Measurements from ENCODE around the gene SLC35C1. TPM values are rescaled to one million over a fixed set of nuclear protein-coding genes. Genes with fewer than 3 reads are reported as not detected.

The SLC35C1 gene
- total RNA-seq, 1 donor from 2014 or later, result 8.6 TPM

- Mint-ChIP-seq H3K9me3 (no peaks in the 10 kb centered on the region), H3K4me1 (peaks cover 60% of the 10 kb centered on the region), H3K4me3 (no peak overlapping the region), H3K36me3 (ENCODE audit: low read depth) (peaks cover 26% of the 10 kb centered on the region), H3K27me3 (no peaks in the 10 kb centered on the region), H3K27ac (no peak overlapping the region)
- no peak for ATAC-seq (ENCODE audit: low read depth)
- intact Hi-C loops (cut with micrococcal nuclease), result no loop called here
- POLR2A ChIA-PET, result interaction anchor here (1.2 kb wide), 1 partner anchor 85 kb away, joined by 3 read pairs; no protein-coding TSS in a partner anchor
- CTCF ChIA-PET, result interaction anchor here (1.6 kb wide), 1 partner anchor 9 kb away, joined by 4 read pairs; no protein-coding TSS in a partner anchor
- no peak for DNase-seq
- no peak for TF ChIP-seq CTCF (IDR thresholded peaks at IDR 0.05)
Observed at GRCh38 chr11:45851228-45851627, 46.3 kb downstream of the SLC35C1 start.

- H3K4me1 Mint-ChIP-seq, result peaks cover 51% of the 10 kb centered on the region
- no peaks in the 10 kb centered on the region for H3K27me3 Mint-ChIP-seq
- ChIA-PET CTCF (interaction anchor here (0.9 to 1.6 kb wide), 2 partner anchors 10 to 154 kb away, joined by 3 to 4 read pairs; no protein-coding TSS in a partner anchor), POLR2A (no interaction called here)
- no peaks in the 10 kb centered on the region for H3K9me3 Mint-ChIP-seq
- ATAC-seq (ENCODE audit: low read depth), result no peak
- H3K4me3 Mint-ChIP-seq, result peak overlapping the region; percentile 56
- H3K36me3 Mint-ChIP-seq (ENCODE audit: low read depth), result peaks cover 32% of the 10 kb centered on the region
- peak overlapping the region; percentile 85 for H3K27ac Mint-ChIP-seq
- no peak for DNase-seq
- no peak for TF ChIP-seq CTCF (IDR thresholded peaks at IDR 0.05)
- intact Hi-C loops (cut with micrococcal nuclease), result no loop called here
Observed at GRCh38 chr11:45852018-45852711, 47.2 kb downstream of the SLC35C1 start.

GRCh38 chr11:45852712-45853101 is 47.8 kb downstream of the SLC35C1 start:
- Mint-ChIP-seq H3K4me1 (peaks cover 51% of the 10 kb centered on the region), H3K27me3 (no peaks in the 10 kb centered on the region), H3K36me3 (ENCODE audit: low read depth) (peaks cover 37% of the 10 kb centered on the region), H3K4me3 (peak overlapping the region; percentile 56), H3K27ac (peak overlapping the region; percentile 85), H3K9me3 (no peaks in the 10 kb centered on the region)
- ATAC-seq (ENCODE audit: low read depth) (peak; percentile 35), DNase-seq (no peak)
- POLR2A ChIA-PET, result no interaction called here
- no peak for TF ChIP-seq CTCF (IDR thresholded peaks at IDR 0.05)
- CTCF ChIA-PET, result no interaction called here
- intact Hi-C loops (cut with micrococcal nuclease), result loop anchor here (1.0 kb wide), 1 partner anchor 81 kb away; no protein-coding TSS in a partner anchor

GRCh38 chr11:45853332-45854219 is 48.6 kb downstream of the SLC35C1 start:
- Mint-ChIP-seq H3K27ac (no peak overlapping the region), H3K4me1 (peaks cover 44% of the 10 kb centered on the region), H3K9me3 (no peaks in the 10 kb centered on the region), H3K27me3 (no peaks in the 10 kb centered on the region), H3K36me3 (ENCODE audit: low read depth) (peaks cover 45% of the 10 kb centered on the region), H3K4me3 (no peak overlapping the region)
- intact Hi-C loops (cut with micrococcal nuclease), result loop anchor here (1.0 kb wide), 1 partner anchor 82 kb away; no protein-coding TSS in a partner anchor
- ATAC-seq (ENCODE audit: low read depth), result no peak
- TF ChIP-seq CTCF (IDR thresholded peaks at IDR 0.05), result no peak
- CTCF ChIA-PET, result no interaction called here
- POLR2A ChIA-PET, result no interaction called here
- no peak for DNase-seq

GRCh38 chr11:45855308-45855707 is 50.4 kb downstream of the SLC35C1 start:
- peaks cover 33% of the 10 kb centered on the region for H3K4me1 Mint-ChIP-seq
- H3K27me3 Mint-ChIP-seq, result no peaks in the 10 kb centered on the region
- ATAC-seq (ENCODE audit: low read depth) (no peak), DNase-seq (no peak)
- H3K36me3 Mint-ChIP-seq (ENCODE audit: low read depth), result peaks cover 57% of the 10 kb centered on the region
- ChIA-PET CTCF (no interaction called here), POLR2A (interaction anchor here (0.6 kb wide), 1 partner anchor 25 kb away, joined by 9 read pairs; no protein-coding TSS in a partner anchor)
- intact Hi-C loops (cut with micrococcal nuclease), result no loop called here
- H3K4me3 Mint-ChIP-seq, result no peak overlapping the region
- no peaks in the 10 kb centered on the region for H3K9me3 Mint-ChIP-seq
- no peak for TF ChIP-seq CTCF (IDR thresholded peaks at IDR 0.05)
- no peak overlapping the region for H3K27ac Mint-ChIP-seq
